HCT116 (cell line): ENCODE results near the gene CPLANE2. TPM values are rescaled to one million over a fixed set of nuclear protein-coding genes. Genes with fewer than 3 reads are reported as not detected.

Experiments
- ATAC-seq: fragments of 200-7000 bp; cut with Tn5 transposase; 2 replicates; pipeline ENCODE4 v1.9.1; 2020; ENCODE audit warnings: mild to moderate bottlenecking, moderate library complexity
- BruUV-seq: library from RNA; stranded (reverse); fragments of 400-500 nt; replicated peaks from 2 replicates; lab custom pipeline; 2021; lab: Mats Ljungman, UMichigan
- CTCF ChIA-PET: fragments of 300-600 bp; sonication (Branson Sonifier 250); formaldehyde crosslinking; loops from one replicate; lab custom pipeline; 2021; ENCODE audit warnings: antibody characterized with exemption; lab: Charles Lee
- POLR2A ChIA-PET: fragments of 300-600, 350-600 bp; sonication (Branson Sonifier 250); formaldehyde crosslinking; loops from one replicate; lab custom pipeline; 2021; ENCODE audit warnings: antibody characterized with exemption; lab: Charles Lee
- RAD21 ChIA-PET, 2 experiments: fragments of 300-600 bp; sonication (Branson Sonifier 250); formaldehyde crosslinking; loops; one replicate each; lab custom pipeline; 2023; ENCODE audit warnings: low total read pairs in 2 of 2; ENCODE audit not compliant: uncharacterized antibody in 2 of 2, unreplicated experiment in 2 of 2, low non-redundant PET in 1 of 2; lab: Charles Lee
- DNase-seq: peaks from one replicate; pipeline ENCODE4 v3.0.0-alpha.2; 2010; ENCODE audit warnings: low read depth, low spot score
- H2AFZ ChIP-seq: fragments of 200-600 bp; shearing (Covaris generic), sonication (generic); 2 replicates; pipeline ENCODE4 v1.6.1; 2017; ENCODE audit warnings: low read depth, mixed run types, mixed read lengths, antibody characterized with exemption, low read length; ENCODE audit not compliant: poor library complexity, severe bottlenecking
- H3K27ac ChIP-seq: 2 replicates; pipeline ENCODE4 v1.5.1; 2012; ENCODE audit warnings: low read depth, low read length
- H3K27me3 ChIP-seq: fragments of 200-600 bp; sonication (generic); 2 replicates; pipeline ENCODE4 v1.6.1; 2016; ENCODE audit warnings: mixed run types, low read length, mixed read lengths; ENCODE audit not compliant: insufficient read depth
- H3K36me3 ChIP-seq, 2 experiments: fragments of 200-500 bp in 1 of 2; fragments of 200-600 bp in 1 of 2; sonication (Bioruptor generic) in 1 of 2; sonication (generic) in 1 of 2; 2 replicates each; pipeline versions ENCODE4 v1.5.1 to v1.6.1; 2014 to 2016; ENCODE audit warnings: low read length in 2 of 2, inconsistent platforms in 1 of 2, mixed read lengths in 1 of 2, mixed run types in 1 of 2; ENCODE audit not compliant: insufficient read depth in 2 of 2, control insufficient read depth in 1 of 2
- H3K4me1 ChIP-seq, 2 experiments: fragments of 200-600 bp in 1 of 2; sonication (generic) in 1 of 2; 2 replicates each; pipeline versions ENCODE4 v1.5.1 to v1.6.1; 2012 to 2017; ENCODE audit warnings: low read length in 2 of 2, inconsistent platforms in 1 of 2, mild to moderate bottlenecking in 1 of 2, mixed read lengths in 1 of 2, mixed run types in 1 of 2, moderate library complexity in 1 of 2; ENCODE audit not compliant: insufficient read depth in 2 of 2, control insufficient read depth in 1 of 2
- H3K4me2 ChIP-seq: fragments of 200-600 bp; sonication (generic); 2 replicates; pipeline ENCODE4 v1.6.1; 2017; ENCODE audit warnings: mixed run types, low read length, mixed read lengths
- H3K4me3 ChIP-seq, 2 experiments: fragments of 200-600 bp in 1 of 2; sonication (generic) in 1 of 2; replicated peaks in 1 of 2; 2 replicates each; pipeline ENCODE4 v1.5.1; 2011 to 2016; ENCODE audit warnings: low read length in 2 of 2, control low read depth in 1 of 2, low read depth in 1 of 2, mild to moderate bottlenecking in 1 of 2, mixed read lengths in 1 of 2, mixed run types in 1 of 2
- H3K79me2 ChIP-seq: fragments of 200-600 bp; sonication (generic); 2 replicates; pipeline ENCODE4 v1.6.1; 2017; ENCODE audit warnings: mild to moderate bottlenecking, mixed run types, low read length, moderate library complexity, mixed read lengths; ENCODE audit not compliant: insufficient read depth
- H3K9ac ChIP-seq: fragments of 200-600 bp; sonication (generic); 2 replicates; pipeline ENCODE4 v1.6.1; 2016; ENCODE audit warnings: low read length, mixed read lengths
- H3K9me2 ChIP-seq: fragments of 200-600 bp; sonication (generic), shearing (Covaris generic); 2 replicates; pipeline ENCODE4 v1.6.1; 2017; ENCODE audit warnings: mixed run types, mild to moderate bottlenecking, moderate library complexity; ENCODE audit not compliant: insufficient read depth
- H3K9me3 ChIP-seq, 2 experiments: fragments of 200-500 bp in 1 of 2; fragments of 200-600 bp in 1 of 2; sonication (Bioruptor generic) in 1 of 2; sonication (generic) in 1 of 2; 2 replicates each; pipeline ENCODE4 v1.6.1; 2014 to 2017; ENCODE audit warnings: low read length in 2 of 2, mixed read lengths in 2 of 2, inconsistent platforms in 1 of 2, low read depth in 1 of 2, mild to moderate bottlenecking in 1 of 2, mixed run types in 1 of 2, moderate library complexity in 1 of 2; ENCODE audit not compliant: control insufficient read depth in 1 of 2, insufficient read depth in 1 of 2
- H4K20me1 ChIP-seq: fragments of 200-600 bp; sonication (generic), shearing (Covaris generic); 2 replicates; pipeline ENCODE4 v1.6.1; 2017; ENCODE audit warnings: mixed run types, mild to moderate bottlenecking, moderate library complexity; ENCODE audit not compliant: insufficient read depth
- EGR1 ChIP-seq: IDR thresholded peaks from 2 replicates; pipeline ENCODE4 v1.6.1; 2012; ENCODE audit warnings: low read depth
- ELF1 ChIP-seq: IDR thresholded peaks from 2 replicates; pipeline ENCODE4 v1.6.1; 2012; ENCODE audit warnings: low read depth, borderline replicate concordance
- EZH2 ChIP-seq: fragments of 200-600 bp; sonication (generic); IDR thresholded peaks from 2 replicates; pipeline ENCODE4 v1.6.1; 2017; ENCODE audit warnings: antibody characterized with exemption, mixed run types
- EZH2phosphoT487 ChIP-seq: fragments of 200-600 bp; IDR thresholded peaks from 2 replicates; pipeline ENCODE4 v1.6.1; 2018; ENCODE audit warnings: antibody characterized with exemption, borderline replicate concordance
- JUND ChIP-seq: IDR thresholded peaks from 2 replicates; pipeline ENCODE4 v1.6.1; 2012
- POLR2A ChIP-seq: IDR thresholded peaks from 2 replicates; pipeline ENCODE4 v1.7.0; 2011; ENCODE audit warnings: borderline replicate concordance; ENCODE audit not compliant: insufficient read depth, insufficient read length; ENCODE audit errors: extremely low read depth
- POLR2AphosphoS5 ChIP-seq: IDR thresholded peaks from 2 replicates; pipeline ENCODE4 v1.6.1; 2011; ENCODE audit warnings: mild to moderate bottlenecking, low read depth, low read length, moderate library complexity
- SRF ChIP-seq: IDR thresholded peaks from 2 replicates; pipeline ENCODE4 v1.6.1; 2012; ENCODE audit warnings: low read depth
- TCF7L2 ChIP-seq: IDR thresholded peaks from 2 replicates; pipeline ENCODE4 v1.7.0; 2011; ENCODE audit warnings: borderline replicate concordance, inconsistent platforms; ENCODE audit not compliant: insufficient read depth, insufficient read length; ENCODE audit errors: extremely low read depth
- ZFX ChIP-seq: fragments of 450-650 bp; IDR thresholded peaks from 2 replicates; pipeline ENCODE4 v1.6.1; 2017
- ZNF274 ChIP-seq: fragments of 200-500 bp; sonication (Bioruptor generic); IDR thresholded peaks from 2 replicates; pipeline ENCODE4 v1.6.1; 2014; ENCODE audit warnings: mild to moderate bottlenecking, low read depth, low read length, inconsistent platforms
- intact Hi-C: fragments of 100-400 bp; cut with micrococcal nuclease; formaldehyde crosslinking; loops from 2 replicates; pipeline ENCODE4 v1.10.0; 2022
- total RNA-seq: library from RNA; stranded (reverse); gene quantifications from one replicate; pipeline ENCODE4 v1.2.1, GENCODE V29; 2021; ENCODE audit not compliant: unreplicated experiment
- TF ChIP-seq, protein P1 (sequence below): IDR thresholded peaks from 2 replicates; pipeline ENCODE4 v1.6.1; 2012; ENCODE audit warnings: low read depth
- TF ChIP-seq, protein P2 (sequence below): IDR thresholded peaks from 2 replicates; pipeline ENCODE4 v1.6.1; 2011; ENCODE audit warnings: mild to moderate bottlenecking, low read length, moderate library complexity; ENCODE audit not compliant: insufficient replicate concordance; ENCODE audit errors: extremely low read depth

Gene CPLANE2
- total RNA-seq, 1 experiment from 2014 or later = 8.1 TPM

DNA sequence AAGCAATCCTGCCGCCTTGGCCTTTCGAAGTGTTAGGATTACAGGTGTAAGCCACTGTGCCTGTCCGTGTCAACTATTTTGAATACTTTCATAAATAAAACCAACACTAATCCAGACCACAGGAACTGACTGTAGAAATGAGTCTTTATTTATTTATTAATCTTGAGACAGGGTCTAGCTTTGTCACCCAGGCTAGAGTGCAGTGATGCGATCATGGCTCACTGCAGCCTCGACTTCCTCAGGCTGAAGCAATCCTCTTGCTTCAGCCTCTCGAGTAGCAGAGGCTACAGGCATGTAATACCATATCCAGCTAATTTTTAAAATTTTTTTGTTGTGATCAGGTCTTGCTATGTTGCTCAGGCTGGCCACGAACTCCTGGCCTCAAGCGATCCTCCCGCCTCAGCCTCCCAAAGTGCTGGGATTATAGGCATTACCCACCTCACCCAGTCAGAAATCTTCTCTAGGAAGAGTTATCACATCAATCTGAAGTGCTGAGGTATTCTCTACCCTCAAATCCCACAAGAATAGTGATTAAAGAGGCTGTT is 21.7 kb upstream of the CPLANE2 start:
- H3K9ac ChIP-seq = no peak overlapping the region
- H3K27ac ChIP-seq = no peak overlapping the region
- BruUV-seq = no TSS peak
- H3K4me1 ChIP-seq = peaks cover 8 to 12% of the 10 kb centered on the region in 2 experiments; a peak in 3 of 4 replicates
- H2AFZ ChIP-seq = no peak overlapping the region
- H3K27me3 ChIP-seq = no peaks in the 10 kb centered on the region
- H3K9me2 ChIP-seq = no peaks in the 10 kb centered on the region
- ATAC-seq (no peak), DNase-seq (no peak)
- CTCF ChIA-PET = no interaction called here
- H3K4me3 ChIP-seq = no peak overlapping the region
- POLR2A ChIA-PET = no interaction called here
- peaks cover 1 to 3% of the 10 kb centered on the region in 2 experiments; a peak in 2 of 4 replicates for H3K36me3 ChIP-seq
- no peaks in the 10 kb centered on the region for H3K9me3 ChIP-seq
- intact Hi-C loops = no loop called here
- H4K20me1 ChIP-seq = no peaks in the 10 kb centered on the region
- no peak for TF ChIP-seq POLR2A
- no peak for TF ChIP-seq EZH2
- no peak for TF ChIP-seq JUND
- no peaks in the 10 kb centered on the region for H3K79me2 ChIP-seq
- RAD21 ChIA-PET = no interaction called here
- no peak overlapping the region for H3K4me2 ChIP-seq

DNA sequence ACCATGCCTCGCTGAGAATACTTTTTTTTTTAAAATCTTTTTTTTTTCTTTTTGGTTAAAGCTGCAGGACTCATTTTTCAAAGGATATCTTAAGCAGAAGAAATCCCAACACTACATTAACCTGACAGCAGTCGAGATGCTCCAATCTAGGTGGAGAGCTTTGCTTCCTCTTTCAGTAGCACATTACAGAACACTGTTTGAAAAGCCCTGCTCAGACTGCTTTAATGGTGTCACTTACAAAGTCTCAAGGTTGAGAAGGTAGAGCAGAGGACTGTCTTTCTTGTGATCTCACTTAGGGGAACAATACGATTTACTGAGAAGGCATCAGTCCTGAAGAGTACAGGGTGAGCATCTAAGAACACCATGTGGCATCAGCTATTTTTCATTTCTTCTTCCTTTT is 21.0 kb upstream of the CPLANE2 start:
- Histone ChIP-seq H3K27ac (no peak overlapping the region), H3K4me3 (no peak overlapping the region), H3K4me1 (peaks cover 8 to 12% of the 10 kb centered on the region in 2 experiments; a peak in 3 of 4 replicates), H3K9me3 (no peaks in the 10 kb centered on the region), H3K79me2 (no peaks in the 10 kb centered on the region), H2AFZ (no peak overlapping the region), H3K36me3 (peaks cover 3 to 8% of the 10 kb centered on the region in 2 experiments; a peak in 2 of 4 replicates), H3K9ac (no peak overlapping the region), H3K4me2 (no peak overlapping the region), H3K9me2 (no peaks in the 10 kb centered on the region), H4K20me1 (no peaks in the 10 kb centered on the region), H3K27me3 (no peaks in the 10 kb centered on the region)
- BruUV-seq = no TSS peak
- intact Hi-C loops = no loop called here
- ChIA-PET CTCF (interaction anchor here (0.8 to 1.4 kb wide), 2 partner anchors 9 to 105 kb away, joined by 3 to 4 read pairs; no protein-coding TSS in a partner anchor), RAD21 (no interaction called here), POLR2A (no interaction called here)
- ATAC-seq (no peak), DNase-seq (no peak)
- TF ChIP-seq SRF (no peak), POLR2AphosphoS5 (no peak), EZH2phosphoT487 (no peak), ZNF274 (no peak), ZFX (no peak), ELF1 (no peak), TCF7L2 (no peak), EZH2 (no peak), POLR2A (no peak), EGR1 (no peak)
- TF ChIP-seq, protein P1, sequence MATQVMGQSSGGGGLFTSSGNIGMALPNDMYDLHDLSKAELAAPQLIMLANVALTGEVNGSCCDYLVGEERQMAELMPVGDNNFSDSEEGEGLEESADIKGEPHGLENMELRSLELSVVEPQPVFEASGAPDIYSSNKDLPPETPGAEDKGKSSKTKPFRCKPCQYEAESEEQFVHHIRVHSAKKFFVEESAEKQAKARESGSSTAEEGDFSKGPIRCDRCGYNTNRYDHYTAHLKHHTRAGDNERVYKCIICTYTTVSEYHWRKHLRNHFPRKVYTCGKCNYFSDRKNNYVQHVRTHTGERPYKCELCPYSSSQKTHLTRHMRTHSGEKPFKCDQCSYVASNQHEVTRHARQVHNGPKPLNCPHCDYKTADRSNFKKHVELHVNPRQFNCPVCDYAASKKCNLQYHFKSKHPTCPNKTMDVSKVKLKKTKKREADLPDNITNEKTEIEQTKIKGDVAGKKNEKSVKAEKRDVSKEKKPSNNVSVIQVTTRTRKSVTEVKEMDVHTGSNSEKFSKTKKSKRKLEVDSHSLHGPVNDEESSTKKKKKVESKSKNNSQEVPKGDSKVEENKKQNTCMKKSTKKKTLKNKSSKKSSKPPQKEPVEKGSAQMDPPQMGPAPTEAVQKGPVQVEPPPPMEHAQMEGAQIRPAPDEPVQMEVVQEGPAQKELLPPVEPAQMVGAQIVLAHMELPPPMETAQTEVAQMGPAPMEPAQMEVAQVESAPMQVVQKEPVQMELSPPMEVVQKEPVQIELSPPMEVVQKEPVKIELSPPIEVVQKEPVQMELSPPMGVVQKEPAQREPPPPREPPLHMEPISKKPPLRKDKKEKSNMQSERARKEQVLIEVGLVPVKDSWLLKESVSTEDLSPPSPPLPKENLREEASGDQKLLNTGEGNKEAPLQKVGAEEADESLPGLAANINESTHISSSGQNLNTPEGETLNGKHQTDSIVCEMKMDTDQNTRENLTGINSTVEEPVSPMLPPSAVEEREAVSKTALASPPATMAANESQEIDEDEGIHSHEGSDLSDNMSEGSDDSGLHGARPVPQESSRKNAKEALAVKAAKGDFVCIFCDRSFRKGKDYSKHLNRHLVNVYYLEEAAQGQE = no peak
- TF ChIP-seq, protein P2, sequence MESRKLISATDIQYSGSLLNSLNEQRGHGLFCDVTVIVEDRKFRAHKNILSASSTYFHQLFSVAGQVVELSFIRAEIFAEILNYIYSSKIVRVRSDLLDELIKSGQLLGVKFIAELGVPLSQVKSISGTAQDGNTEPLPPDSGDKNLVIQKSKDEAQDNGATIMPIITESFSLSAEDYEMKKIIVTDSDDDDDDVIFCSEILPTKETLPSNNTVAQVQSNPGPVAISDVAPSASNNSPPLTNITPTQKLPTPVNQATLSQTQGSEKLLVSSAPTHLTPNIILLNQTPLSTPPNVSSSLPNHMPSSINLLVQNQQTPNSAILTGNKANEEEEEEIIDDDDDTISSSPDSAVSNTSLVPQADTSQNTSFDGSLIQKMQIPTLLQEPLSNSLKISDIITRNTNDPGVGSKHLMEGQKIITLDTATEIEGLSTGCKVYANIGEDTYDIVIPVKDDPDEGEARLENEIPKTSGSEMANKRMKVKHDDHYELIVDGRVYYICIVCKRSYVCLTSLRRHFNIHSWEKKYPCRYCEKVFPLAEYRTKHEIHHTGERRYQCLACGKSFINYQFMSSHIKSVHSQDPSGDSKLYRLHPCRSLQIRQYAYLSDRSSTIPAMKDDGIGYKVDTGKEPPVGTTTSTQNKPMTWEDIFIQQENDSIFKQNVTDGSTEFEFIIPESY = no peak
